ENCODE data around the gene OPCML.

- TF ChIP-seq CTCF (IDR thresholded peaks at IDR 0.05; ENCODE audit: low read length): no peak
- no peak for TF ChIP-seq EZH2 (optimal IDR thresholded peaks at IDR 0.05; ENCODE audit: low read depth, low read length)
- no peak for TF ChIP-seq EZH2phosphoT487 (IDR thresholded peaks at IDR 0.05; ENCODE audit: low read length)
Observed at GRCh38 chr11:132490978-132491377, 1041.3 kb downstream of the OPCML start.
